8988T (cell line): ENCODE results near the gene ZNF226.
A peak's percentile ranks its signal among the peaks of the same experiment; 100 is the strongest.
"Not testable (repeated sequence)": the region's sequence is repeated elsewhere in the genome, so short reads cannot be mapped to it uniquely, and the experiment has no call there.

Source experiments
- DNase-seq: peaks from one replicate; pipeline ENCODE4 v3.0.0; 2011

The ZNF226 gene

DNA sequence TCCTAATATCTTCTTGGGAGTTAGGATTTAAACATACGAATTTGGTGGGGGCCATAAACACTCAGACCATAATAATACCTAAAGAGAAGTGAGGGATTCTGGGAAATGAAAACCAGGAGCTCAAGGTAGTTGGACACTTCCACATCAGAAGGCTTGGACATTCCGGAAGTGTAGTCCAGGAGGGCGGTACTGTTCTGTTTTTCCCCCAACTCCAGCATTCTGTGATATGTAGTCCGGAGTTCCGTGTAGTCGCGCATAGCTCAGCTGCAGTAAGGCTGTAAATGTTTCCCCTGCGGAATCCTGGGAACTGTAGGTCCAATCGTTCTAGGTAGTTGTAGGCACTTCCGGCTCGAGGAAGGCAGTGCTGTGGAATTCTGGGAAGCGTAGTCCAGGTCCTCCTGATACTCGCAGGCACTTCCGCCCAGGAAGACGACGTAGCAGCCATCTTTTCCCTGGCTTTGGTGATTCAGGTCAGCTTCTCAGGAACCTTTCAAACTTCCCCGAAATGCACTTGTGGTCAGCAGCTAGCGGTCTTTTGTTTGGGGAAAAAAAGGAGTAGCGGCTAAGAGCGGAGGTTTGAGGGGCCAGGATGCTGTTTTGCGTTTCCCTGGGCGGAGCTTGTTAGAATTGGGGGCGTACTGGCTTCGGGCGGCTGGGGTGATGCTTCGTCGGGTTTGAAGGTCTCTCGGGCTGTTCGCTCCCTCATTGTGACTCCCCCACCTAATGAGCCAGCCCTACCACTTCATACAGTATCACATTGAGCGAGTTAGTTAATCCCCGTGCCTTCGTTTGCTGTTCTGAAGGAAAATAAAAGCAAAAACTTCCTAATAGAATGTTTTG lies at the start of gene ZNF226:
Gene ZNF226 (plus strand): TSS at position 428 of the 840 bp plus-strand sequence. CDS start 4,981 bp downstream, outside the sequence.
- DNase-seq: peak; percentile 21

DNA sequence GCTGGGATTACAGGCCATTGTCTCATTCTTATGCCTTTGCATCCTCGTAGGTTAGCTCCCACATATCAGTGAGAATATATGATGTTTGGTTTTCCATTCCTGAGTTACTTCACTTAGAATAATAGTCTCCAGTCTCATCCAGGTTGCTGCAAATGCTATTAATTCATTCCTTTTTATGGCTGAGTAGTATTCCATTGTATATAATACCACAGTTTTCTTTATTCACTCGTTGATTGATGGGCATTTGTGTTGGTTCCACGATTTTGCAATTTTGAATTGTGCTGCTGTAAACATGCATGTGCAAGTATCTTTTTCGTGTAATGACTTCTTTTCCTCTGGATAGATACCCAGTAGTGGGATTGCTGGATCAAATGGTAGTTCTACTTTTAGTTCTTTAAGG lies 43.7 kb upstream of the ZNF226 start:
- DNase-seq: not testable (repeated sequence)

DNA sequence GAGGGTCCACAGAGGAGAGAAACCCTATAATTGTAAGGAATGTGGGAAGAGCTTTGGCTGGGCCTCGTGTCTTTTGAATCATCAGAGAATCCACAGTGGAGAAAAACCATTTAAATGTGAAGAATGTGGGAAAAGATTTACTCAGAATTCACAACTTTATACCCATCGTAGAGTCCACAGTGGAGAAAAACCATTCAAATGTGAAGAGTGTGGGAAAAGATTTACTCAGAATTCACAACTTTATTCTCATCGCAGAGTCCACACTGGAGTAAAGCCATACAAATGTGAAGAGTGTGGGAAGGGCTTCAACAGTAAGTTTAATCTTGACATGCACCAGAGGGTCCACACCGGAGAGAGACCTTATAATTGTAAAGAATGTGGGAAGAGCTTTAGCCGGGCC lies 32.9 kb upstream of the ZNF226 start:
- no peak for DNase-seq

DNA sequence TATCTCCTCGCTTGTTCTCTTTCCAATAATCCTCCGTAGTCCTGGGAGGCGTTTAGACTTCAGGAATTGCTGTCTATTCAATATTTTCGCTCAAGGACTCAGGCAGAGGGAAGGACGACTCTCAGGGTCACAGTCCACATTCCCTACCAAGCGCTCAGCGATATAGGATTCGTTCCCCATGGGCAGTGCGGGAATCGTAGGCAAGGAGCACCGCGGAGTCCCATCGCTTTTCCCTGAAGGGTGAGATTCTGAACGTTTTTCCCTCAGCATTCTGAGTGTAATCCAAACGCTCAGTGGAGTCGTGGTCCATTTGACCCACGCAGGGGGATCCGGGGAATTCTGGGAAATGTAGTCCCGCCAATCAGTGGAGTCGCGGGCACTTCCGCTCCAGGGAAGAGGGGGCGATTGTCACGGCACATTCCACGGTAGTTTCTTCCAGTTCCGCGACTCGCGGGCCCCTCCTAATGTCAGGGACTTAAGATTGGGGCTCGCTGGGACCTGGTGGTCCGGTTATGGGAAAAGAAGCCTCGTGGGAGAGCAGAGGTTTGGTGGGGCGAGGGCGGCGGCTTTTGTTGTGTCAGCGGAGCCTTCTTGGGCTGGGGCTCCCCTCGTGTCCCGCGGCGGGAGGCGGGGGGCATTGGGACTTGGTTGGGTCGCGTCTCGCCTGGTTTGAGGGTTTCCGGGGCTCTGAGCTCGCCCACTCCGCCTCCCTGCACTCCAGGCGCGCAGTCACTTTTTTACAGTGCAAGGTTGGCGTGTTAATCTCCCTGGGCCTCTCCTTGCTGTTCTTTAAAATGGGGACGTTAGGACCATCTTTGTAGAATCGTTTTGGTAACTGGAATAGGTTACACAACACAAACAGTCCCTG lies 23.5 kb upstream of the ZNF226 start, which contains the start of gene ZNF234:
Gene ZNF234 (plus strand): TSS at position 364 of the 868 bp plus-strand sequence. CDS start 3,079 bp downstream, outside the sequence.
- peak; percentile 42 for DNase-seq

DNA sequence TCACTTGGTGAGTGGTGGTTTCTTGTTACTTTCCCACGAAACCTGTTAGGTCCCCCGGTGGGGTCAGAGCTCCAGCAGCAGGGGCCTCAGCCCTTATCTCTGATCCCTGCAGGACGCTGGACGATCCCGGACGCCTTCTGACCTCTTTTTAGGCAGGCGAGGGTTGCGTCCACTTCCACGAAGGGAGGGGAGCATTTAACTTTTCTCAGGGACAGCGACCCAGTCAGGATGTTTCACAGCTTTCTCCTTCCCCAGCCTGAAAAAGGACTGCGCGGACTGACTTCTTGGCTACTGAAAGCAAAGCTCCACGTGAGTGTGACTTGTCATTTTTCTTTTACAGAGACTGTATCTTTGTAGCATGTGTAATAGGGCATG lies 22.9 kb upstream of the ZNF226 start:
- DNase-seq: no peak

DNA sequence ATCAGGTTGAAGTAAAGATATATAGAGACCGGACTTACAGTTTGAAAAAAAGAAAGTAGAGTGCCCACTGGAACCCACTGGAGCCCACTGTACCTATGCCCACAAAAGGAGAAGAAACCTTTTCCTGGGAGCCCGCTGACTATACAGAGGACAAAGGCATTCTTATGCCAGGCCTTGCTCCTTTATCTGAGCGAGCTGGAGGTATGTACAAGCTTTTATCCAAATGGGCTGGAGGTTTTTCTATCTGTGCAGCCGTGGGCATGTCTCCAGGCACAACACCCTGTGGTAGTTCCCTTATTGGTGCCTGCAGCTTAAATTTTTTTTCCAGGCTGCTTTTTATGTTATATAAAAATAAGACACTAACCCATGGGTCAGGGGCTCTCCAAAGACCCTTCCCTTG lies 15.1 kb upstream of the ZNF226 start:
- no peak for DNase-seq

DNA sequence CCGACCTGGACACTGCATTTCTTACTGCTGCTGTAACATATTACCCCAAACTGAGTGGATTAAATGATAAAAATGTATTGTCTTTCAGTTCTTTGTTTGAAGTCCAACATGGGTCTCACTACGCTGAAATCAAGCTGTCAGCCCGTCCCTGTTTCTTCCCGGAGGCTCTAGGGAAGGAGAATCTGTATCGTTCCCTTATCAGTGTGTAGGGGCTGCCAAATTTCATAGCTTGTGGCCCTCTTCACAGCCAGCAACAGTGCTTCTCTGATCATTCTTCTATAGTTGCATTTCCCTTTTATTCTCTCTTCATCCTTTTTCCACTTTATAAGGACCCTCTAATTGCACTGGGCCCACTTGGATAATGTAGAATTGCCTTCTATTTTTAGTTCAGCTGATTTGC lies 13.4 kb upstream of the ZNF226 start:
- DNase-seq: no peak

DNA sequence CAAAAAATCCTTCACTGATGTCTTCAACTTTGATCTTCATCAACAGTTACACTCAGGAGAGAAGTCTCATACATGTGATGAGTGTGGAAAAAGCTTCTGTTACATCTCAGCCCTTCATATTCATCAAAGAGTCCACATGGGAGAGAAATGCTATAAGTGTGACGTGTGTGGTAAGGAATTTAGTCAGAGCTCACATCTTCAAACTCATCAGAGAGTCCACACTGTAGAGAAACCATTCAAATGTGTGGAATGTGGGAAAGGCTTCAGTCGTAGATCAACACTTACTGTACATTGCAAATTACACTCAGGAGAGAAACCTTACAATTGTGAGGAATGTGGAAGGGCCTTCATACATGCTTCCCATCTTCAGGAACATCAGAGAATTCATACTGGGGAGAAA lies 8.4 kb upstream of the ZNF226 start:
- no peak for DNase-seq

DNA sequence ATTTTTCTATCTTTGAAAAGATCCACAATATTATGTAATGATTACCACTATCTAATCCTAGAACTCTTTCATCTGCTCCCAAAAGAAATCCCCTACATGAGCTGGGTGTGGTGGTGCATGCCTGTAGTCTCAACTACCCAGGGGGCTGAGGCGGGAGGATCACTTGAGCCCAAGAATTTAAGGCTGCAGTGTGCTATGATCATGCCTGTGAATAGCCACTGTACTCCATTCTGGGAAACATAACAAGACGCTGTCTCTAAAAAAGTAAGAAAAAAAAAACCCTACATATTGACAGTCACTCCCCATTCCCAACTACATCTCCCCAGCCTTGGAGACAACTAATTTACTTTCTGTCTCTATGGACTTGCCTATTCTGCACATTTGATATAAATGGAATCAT lies 1.1 kb upstream of the ZNF226 start:
- no peak for DNase-seq

DNA sequence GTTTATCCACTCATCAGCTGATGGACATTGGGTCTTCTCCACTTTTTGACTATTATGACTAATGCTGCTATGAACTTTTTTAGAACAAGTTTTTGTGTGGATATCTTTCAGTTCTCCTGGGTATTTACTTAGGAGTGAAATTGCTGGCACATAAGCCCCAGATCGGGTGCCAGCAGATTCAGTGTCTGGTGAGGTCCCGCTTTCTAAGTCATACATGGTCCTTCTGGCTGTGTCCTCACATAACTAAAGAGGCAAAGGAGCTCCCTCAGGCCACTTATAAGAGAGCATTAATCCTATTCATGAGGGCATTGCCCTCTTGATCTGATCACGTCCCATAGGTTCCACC lies 600 bp upstream of the ZNF226 start:
- no peak for DNase-seq

DNA sequence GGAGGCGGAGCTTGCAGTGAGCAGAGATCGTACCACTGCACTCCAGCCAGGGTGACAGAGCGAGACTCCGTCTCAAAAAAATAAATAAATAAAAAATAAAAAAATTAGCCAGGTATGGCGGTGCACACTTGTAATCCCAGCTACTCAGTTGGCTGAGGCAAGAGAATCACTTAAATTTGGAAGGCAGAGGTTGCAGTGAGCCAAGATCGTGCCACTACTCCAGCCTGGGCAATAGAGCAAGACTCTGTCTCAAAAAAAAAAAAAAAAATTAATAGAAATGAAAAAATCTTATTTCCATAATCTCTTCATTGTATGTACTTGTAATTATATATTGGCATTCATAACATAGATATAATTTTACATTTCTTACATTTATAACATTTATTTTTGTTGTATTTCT lies 5.8 kb downstream of the ZNF226 start:
- not testable (repeated sequence) for DNase-seq

DNA sequence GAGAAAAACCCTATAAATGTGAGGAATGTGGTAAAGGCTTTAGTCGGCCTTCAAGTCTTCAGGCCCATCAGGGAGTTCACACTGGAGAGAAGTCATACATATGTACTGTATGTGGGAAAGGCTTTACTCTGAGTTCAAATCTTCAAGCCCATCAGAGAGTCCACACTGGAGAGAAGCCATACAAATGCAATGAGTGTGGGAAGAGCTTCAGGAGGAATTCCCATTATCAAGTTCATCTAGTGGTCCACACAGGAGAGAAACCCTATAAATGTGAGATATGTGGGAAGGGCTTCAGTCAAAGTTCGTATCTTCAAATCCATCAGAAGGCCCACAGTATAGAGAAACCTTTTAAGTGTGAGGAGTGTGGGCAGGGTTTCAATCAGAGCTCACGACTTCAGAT lies 11.7 kb downstream of the ZNF226 start:
- no peak for DNase-seq

DNA sequence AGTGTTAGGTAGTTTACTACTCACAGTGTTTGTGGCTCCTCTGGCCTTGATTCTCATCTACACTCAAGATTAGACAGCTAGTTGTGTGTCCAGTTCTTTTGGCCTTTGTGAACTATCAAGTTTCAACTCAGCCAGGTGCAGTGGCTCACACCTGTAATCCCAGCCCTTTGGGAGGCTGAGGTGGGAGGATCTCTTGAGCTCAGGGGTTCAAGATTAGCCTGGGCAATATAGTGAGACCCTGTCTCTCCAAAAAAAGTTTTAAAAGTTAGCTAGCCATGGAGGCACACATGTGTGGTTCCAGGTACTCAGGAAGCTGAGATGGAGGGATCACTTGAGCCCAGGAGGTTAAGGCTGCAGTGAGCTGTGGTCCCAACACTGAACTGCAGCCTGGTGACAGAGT lies 16.1 kb downstream of the ZNF226 start:
- DNase-seq: no peak

DNA sequence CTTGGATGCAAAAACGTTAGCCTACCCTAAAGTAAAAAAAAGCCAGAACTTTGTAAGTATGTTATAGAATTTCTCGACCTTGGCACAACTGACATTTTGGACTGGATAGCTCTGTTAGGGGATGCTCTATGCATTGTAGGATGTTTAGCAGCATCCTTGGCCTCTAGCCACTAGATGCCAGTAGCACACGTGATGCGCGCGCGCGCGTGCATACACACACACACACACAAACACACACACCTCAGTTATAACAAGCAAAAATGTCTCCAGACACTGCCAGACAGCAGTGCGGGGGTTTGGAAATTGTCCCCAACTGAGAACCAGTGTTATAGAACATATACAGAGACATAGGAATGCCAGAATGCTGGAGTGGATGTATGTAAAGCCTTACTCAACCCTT lies 17.2 kb downstream of the ZNF226 start:
- DNase-seq: no peak

DNA sequence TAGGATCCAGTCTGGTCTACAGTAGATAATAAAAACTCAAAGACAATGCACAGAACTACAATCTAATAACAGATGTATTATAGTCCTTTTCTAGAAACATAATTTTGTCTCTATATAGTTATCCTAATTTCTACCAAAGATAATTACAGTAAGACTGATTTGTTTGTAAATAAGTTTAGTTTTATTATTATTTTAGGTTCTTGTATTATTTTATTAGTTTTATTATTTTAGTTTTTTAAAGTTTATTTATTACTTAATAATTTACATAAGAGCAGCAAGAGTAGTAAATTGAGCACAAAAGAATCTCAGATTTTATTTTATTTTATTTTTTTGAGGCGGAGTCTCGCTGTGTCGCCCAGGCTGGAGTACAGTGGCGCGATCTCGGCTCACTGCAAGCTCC lies 25.1 kb downstream of the ZNF226 start:
- DNase-seq: no peak

DNA sequence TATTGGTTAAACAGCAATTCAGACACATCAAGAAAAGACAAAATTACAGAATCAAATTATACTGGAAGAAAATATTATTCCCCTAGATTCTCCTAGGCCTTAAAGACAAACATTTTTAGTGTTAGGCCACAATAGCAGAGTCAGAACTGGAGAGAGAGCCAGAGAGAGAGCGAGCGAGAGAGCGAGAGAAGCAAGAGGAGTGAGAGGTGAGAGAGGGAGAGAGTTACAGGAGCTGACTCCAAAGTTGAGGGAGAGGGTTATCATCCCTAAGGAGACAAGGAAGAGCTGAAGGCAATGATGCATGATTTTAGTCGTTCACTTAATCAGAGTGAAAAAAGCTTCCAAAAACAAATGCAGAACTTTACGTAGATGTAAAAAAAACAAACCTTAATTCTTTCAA lies 27.2 kb downstream of the ZNF226 start:
- no peak for DNase-seq

DNA sequence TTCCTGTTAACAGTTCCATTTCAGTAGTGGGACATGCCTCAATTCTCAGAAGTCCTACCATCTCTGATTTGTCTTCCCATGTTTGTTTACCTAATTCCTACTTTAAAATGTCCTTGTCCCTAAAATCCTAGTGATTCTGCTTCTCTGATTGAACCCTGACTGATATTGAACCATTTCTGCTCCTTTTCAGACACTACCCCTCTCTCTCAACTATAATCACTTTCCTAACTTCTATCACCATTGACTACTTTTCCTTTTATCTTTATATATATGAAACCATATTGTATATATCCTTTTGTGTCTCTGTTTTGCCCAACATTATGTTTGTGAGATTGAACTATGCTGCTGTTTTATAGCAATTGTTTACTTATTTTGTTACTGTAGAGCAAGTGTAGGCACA lies 31.9 kb downstream of the ZNF226 start:
- DNase-seq: no peak

DNA sequence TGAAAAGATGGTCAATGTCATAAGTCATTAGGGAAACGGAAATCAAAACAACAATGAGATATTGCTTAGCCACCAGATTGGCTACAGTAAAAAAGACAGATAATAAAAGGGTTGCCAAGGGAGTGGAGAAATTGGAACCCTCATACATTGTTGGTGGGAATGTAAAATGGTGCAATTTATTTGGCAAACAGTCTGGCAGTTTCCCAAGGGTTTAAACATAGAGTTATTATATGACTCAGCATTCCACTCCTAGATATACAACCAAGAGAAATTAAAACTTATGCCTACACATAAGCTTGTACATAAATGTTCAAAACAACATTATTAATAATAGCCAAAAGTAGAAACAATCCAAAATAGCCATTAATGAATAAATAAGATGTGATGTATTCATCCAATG lies 37.6 kb downstream of the ZNF226 start:
- no peak for DNase-seq

DNA sequence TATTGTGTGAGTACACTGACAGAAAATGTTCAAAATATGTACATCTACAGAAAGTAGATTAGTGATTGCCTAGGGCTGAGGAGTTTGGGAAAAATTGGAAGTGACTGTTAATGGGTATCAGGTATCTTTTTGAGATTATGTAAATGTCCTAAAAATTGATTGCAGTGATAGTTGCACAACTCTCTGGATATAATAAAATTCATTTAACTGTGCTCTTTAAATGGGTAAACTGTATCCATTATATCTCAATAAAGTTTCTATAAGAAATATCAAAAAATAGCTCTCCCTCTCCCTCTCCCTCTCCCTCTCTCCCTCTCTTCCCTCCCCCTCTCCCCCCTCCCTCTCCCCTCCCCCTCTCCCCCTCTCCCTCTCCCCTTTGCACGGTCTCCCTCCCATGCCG lies 38.1 kb downstream of the ZNF226 start:
- DNase-seq: no peak

DNA sequence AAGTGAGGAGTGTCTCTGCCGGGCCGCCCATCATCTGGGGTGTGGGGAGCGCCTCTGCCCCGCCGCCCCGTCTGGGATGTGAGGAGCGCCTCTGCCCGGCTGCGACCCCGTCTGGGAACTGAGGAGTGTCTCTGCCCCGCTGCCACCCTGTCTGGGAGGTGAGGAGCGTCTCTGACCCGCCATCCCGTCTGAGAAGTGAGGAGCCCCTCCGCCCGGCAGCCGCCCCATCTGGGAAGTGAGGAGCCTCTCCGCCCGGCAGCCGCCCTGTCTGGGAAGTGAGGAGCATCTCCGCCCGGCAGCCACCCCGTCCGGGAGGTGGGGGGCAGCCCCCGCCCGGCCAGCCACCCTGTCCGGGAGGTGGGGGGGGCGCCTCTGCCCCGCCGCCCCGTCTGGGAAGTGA lies 39.0 kb downstream of the ZNF226 start:
- not testable (repeated sequence) for DNase-seq

DNA sequence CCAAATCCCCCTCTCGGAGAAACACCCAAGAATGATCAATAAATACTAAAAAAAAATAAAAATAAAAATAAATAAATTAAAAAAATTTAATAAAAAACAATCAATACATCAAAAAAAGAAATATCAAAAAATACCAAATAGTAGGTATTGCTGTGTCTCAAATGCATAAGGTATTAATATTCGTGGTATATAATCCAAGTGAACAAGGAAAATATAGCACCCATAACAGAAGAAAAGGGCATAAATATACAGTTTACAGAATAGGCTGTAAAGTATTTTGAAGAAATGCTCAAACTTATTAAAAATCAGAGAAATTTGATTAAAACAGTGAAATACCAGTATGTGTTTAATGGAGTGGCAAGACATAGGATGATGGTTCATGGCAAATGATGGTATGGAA lies 39.9 kb downstream of the ZNF226 start:
- no peak for DNase-seq

DNA sequence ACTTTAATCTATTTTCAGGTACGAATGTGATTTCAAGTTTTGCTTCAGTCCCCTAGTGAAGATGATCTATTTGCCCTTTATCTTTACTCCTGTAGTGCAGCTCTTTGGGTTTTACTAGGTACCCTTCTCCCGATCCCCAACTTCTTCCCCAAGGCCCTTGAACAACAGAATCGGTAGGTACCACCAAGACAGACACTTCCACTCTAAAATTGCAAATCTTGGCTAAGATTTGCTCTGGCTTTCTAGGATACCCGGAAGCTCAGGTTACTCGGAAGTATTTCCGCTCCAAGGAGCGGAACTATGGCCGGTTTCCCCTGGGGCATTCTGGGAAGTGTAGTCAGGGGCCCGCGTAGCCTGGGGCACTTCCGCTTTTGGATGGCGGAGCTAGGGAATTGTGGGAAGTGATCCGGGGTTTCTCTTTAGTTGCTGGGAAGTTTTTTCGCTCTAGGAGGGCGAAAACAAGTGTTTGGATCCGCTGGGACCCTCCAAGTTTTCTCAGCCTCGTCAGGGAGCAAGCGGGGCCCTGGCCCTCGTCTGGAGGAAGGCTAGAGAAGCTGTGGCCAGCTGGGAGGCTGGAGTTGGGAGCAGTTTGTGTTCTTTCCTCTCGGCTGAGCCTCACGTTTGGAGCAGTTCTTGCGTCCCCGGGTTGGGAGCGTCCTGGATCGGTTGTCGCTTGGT lies 42.4 kb downstream of the ZNF226 start:
- peak; percentile 34 for DNase-seq

DNA sequence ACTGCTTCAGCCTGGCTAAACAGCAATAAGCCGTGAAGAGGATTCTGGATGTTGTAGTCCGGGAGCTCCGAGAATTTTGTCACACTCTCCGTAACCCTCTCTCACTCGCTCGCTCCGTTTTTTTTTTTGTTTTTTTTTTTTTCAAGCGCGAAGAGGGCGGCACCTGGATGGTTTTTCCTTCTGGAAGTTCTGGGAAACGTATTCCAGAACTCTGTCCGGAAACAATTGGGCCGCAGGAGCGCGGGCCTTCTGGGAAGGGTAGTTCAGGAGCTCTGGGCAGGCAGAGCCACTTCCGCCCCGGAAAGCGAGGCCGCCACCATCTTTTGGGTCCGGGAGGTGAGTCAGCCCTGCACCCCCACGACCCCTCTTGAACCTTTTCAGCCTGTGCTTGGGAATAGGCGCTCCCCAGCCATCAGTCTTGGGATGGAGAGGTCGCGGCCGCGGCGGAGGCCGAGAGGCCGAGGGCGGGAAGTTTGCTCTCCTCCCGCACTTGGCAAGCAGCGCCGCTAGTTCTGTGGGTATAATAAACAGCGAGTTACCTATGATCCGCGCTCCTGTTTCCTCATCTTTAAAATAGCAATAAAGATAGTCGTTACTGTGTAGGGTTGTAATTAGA lies 47.5 kb downstream of the ZNF226 start, which contains the start of gene ZNF227:
Gene ZNF227 (plus strand): TSS at position 283 of the 616 bp plus-strand sequence. CDS start 5,261 bp downstream, outside the sequence.
- DNase-seq: peak; percentile 27
